ENCODE results near the gene P2RY2. TPM values are rescaled to one million over a fixed set of nuclear protein-coding genes. Genes with fewer than 3 reads are reported as not detected.
A peak's percentile ranks its signal among the peaks of the same experiment; 100 is the strongest.
"Not testable (repeated sequence)": the region's sequence is repeated elsewhere in the genome, so short reads cannot be mapped to it uniquely, and the experiment has no call there.

The P2RY2 gene
- total RNA-seq, 1 experiment from 2014 or later, result 22.5 TPM

DNA sequence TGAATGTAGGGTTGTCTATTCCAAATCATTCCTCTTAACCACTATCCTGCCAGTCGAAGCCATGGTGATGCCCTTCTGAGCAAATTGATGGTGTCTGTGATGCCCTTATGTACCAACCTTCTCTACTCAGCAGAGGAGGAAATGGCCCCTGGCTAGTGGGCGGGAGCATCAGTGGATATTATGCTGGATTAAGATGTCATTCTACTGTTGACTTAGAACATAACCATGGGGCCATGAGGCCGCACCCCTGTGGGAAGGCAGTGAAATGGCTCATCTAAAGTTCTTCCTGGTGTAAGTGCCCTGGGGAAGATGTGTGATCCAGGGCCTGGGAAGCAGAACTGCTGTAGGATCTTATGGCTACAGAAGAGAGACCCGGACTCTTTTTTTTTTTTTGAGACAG lies 20.7 kb upstream of the P2RY2 start:
- no peak overlapping the region for H3K4me3 ChIP-seq
- no peaks in the 10 kb centered on the region for H3K27me3 ChIP-seq (ENCODE audit: insufficient read depth, low read depth)
- intact Hi-C loops (cut with micrococcal nuclease; ENCODE audit: unreplicated experiment), result no loop called here
- H3K4me1 ChIP-seq (replicated peaks; ENCODE audit: insufficient read depth), result peaks cover 100% of the 10 kb centered on the region
- H3K9me3 ChIP-seq (ENCODE audit: insufficient read depth, low read depth), result no peaks in the 10 kb centered on the region
- no TSS peak for BruUV-seq (replicated peaks)
- ChIA-PET CTCF (no interaction called here), POLR2A (ENCODE audit: unreplicated experiment) (no interaction called here)
- H3K79me2 ChIP-seq (ENCODE audit: low read depth), result no peaks in the 10 kb centered on the region
- peaks cover 94% of the 10 kb centered on the region for H3F3A ChIP-seq (ENCODE audit: insufficient read depth, low read depth)
- no peaks in the 10 kb centered on the region for H3K36me3 ChIP-seq (ENCODE audit: low read depth)
- H3K9me2 ChIP-seq (ENCODE audit: insufficient read depth), result no peaks in the 10 kb centered on the region
- peak; percentile 60 to 95 for DNase-seq
- H3K4me2 ChIP-seq, result peak overlapping the region; percentile 81
- H4K20me1 ChIP-seq (ENCODE audit: insufficient read depth), result no peaks in the 10 kb centered on the region
- no peak overlapping the region for H2AFZ ChIP-seq
- TF ChIP-seq, protein P1, sequence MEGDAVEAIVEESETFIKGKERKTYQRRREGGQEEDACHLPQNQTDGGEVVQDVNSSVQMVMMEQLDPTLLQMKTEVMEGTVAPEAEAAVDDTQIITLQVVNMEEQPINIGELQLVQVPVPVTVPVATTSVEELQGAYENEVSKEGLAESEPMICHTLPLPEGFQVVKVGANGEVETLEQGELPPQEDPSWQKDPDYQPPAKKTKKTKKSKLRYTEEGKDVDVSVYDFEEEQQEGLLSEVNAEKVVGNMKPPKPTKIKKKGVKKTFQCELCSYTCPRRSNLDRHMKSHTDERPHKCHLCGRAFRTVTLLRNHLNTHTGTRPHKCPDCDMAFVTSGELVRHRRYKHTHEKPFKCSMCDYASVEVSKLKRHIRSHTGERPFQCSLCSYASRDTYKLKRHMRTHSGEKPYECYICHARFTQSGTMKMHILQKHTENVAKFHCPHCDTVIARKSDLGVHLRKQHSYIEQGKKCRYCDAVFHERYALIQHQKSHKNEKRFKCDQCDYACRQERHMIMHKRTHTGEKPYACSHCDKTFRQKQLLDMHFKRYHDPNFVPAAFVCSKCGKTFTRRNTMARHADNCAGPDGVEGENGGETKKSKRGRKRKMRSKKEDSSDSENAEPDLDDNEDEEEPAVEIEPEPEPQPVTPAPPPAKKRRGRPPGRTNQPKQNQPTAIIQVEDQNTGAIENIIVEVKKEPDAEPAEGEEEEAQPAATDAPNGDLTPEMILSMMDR (conservative IDR thresholded peaks at IDR 0.05), result no peak
- no peak for TF ChIP-seq EZH2 (IDR thresholded peaks at IDR 0.05; ENCODE audit: low read depth)
- peak overlapping the region; percentile 99 for H3K27ac ChIP-seq

DNA sequence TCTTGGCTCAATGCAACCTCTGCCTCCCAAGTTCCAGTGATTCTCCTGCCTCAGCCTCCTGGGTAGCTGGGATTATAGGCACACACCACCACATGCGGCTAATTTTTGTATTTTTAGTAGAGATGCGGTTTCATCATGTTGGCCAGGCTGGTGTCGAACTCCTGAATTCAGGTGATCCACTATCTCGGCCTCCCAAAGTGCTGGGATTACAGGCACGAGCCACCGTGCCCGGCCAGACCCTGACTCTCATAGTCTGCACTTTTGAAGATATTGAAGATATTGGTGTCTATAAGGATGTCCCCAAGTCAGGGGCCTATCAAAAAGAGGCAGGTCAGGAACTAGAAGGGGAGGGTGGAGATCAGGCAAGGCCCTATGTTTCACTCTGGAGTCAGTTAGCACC lies 20.3 kb upstream of the P2RY2 start:
- peaks cover 90% of the 10 kb centered on the region for H3F3A ChIP-seq (ENCODE audit: insufficient read depth, low read depth)
- H3K36me3 ChIP-seq (ENCODE audit: low read depth); H4K20me1 ChIP-seq (ENCODE audit: insufficient read depth); H3K27me3 ChIP-seq (ENCODE audit: insufficient read depth, low read depth); H3K9me3 ChIP-seq (ENCODE audit: insufficient read depth, low read depth); POLR2A ChIA-PET (ENCODE audit: unreplicated experiment); H2AFZ ChIP-seq; H3K79me2 ChIP-seq (ENCODE audit: low read depth); CTCF ChIA-PET; DNase-seq; H3K9me2 ChIP-seq (ENCODE audit: insufficient read depth); intact Hi-C loops (cut with micrococcal nuclease; ENCODE audit: unreplicated experiment); H3K4me3 ChIP-seq; BruUV-seq (replicated peaks): not testable (repeated sequence)
- H3K27ac ChIP-seq, result peak overlapping the region; percentile 99
- H3K4me2 ChIP-seq, result peak overlapping the region; percentile 81
- peaks cover 100% of the 10 kb centered on the region for H3K4me1 ChIP-seq (replicated peaks; ENCODE audit: insufficient read depth)

DNA sequence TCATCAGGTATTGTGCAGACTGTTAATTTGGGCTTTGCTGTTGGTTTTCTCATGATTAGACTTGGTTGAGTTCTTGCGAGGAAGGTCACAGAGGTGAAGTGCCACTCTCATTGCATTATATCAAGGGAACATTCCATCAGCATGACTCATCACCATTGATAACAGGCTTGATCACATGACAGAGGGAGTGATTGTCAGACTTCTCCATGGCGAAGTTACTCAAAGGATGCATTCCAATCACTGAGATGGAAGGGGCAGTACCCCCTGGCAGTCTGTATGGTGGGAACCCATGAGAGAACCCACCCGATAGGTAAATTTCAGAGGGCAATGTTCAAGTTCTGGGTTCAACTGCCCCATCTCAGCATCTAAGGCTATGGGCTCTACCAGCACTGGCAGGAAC lies 19.4 kb upstream of the P2RY2 start:
- Histone ChIP-seq H3K36me3 (ENCODE audit: low read depth) (no peaks in the 10 kb centered on the region), H4K20me1 (ENCODE audit: insufficient read depth) (no peaks in the 10 kb centered on the region), H3F3A (ENCODE audit: insufficient read depth, low read depth) (peaks cover 81% of the 10 kb centered on the region), H3K27ac (peak overlapping the region; percentile 99), H3K79me2 (ENCODE audit: low read depth) (no peaks in the 10 kb centered on the region), H3K4me1 (replicated peaks; ENCODE audit: insufficient read depth) (peaks cover 98% of the 10 kb centered on the region), H3K4me3 (no peak overlapping the region), H3K4me2 (peak overlapping the region; percentile 81), H3K9me2 (ENCODE audit: insufficient read depth) (no peaks in the 10 kb centered on the region), H3K27me3 (ENCODE audit: insufficient read depth, low read depth) (no peaks in the 10 kb centered on the region), H2AFZ (no peak overlapping the region), H3K9me3 (ENCODE audit: insufficient read depth, low read depth) (no peaks in the 10 kb centered on the region)
- no TSS peak for BruUV-seq (replicated peaks)
- intact Hi-C loops (cut with micrococcal nuclease; ENCODE audit: unreplicated experiment), result no loop called here
- peak in 1 of 2 experiments; percentile 96 for DNase-seq
- ChIA-PET POLR2A (ENCODE audit: unreplicated experiment) (no interaction called here), CTCF (interaction anchor here (2.2 kb wide), 1 partner anchor 13 kb away, joined by 21 read pairs; no protein-coding TSS in a partner anchor)
- TF ChIP-seq EZH2 (IDR thresholded peaks at IDR 0.05; ENCODE audit: low read depth), result no peak
- TF ChIP-seq, protein P1 (conservative IDR thresholded peaks at IDR 0.05), result no peak

DNA sequence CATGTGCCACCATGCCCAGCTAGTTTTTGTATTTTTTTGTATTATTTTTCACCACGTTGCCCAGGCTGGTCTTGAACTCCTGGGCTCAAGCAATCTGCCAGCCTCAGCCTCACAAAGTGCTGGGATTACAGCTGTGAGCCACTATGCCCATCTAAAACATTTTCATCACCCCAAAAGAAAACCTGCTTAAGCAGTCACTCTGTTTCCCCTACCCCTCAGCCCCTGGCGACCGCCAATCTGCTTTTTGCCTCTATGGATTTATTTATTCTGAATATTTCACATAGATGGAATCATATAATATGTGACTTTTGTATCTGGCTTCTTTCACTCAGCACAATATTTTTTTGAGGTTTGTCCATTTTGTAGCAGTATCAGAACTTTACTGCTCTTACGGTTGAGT lies 18.6 kb upstream of the P2RY2 start:
- no peaks in the 10 kb centered on the region for H3K79me2 ChIP-seq (ENCODE audit: low read depth)
- CTCF ChIA-PET, result interaction anchor here (2.2 kb wide), 1 partner anchor 13 kb away, joined by 21 read pairs; no protein-coding TSS in a partner anchor
- peaks cover 96% of the 10 kb centered on the region for H3K4me1 ChIP-seq (replicated peaks; ENCODE audit: insufficient read depth)
- H3K36me3 ChIP-seq (ENCODE audit: low read depth), result no peaks in the 10 kb centered on the region
- DNase-seq, result no peak
- peak overlapping the region; percentile 74 for H3K4me2 ChIP-seq
- peaks cover 73% of the 10 kb centered on the region for H3F3A ChIP-seq (ENCODE audit: insufficient read depth, low read depth)
- H3K9me2 ChIP-seq (ENCODE audit: insufficient read depth), result no peaks in the 10 kb centered on the region
- peak overlapping the region; percentile 99 for H3K27ac ChIP-seq
- H2AFZ ChIP-seq, result no peak overlapping the region
- no TSS peak for BruUV-seq (replicated peaks)
- H4K20me1 ChIP-seq (ENCODE audit: insufficient read depth), result no peaks in the 10 kb centered on the region
- TF ChIP-seq, protein P1 (conservative IDR thresholded peaks at IDR 0.05), result no peak
- no peak for TF ChIP-seq EZH2 (IDR thresholded peaks at IDR 0.05; ENCODE audit: low read depth)
- H3K4me3 ChIP-seq, result no peak overlapping the region
- intact Hi-C loops (cut with micrococcal nuclease; ENCODE audit: unreplicated experiment), result no loop called here
- POLR2A ChIA-PET (ENCODE audit: unreplicated experiment), result interaction anchor here (1.5 kb wide), 1 partner anchor 13 kb away, joined by 6 read pairs; no protein-coding TSS in a partner anchor
- no peaks in the 10 kb centered on the region for H3K9me3 ChIP-seq (ENCODE audit: insufficient read depth, low read depth)
- H3K27me3 ChIP-seq (ENCODE audit: insufficient read depth, low read depth), result no peaks in the 10 kb centered on the region

All from PC-9 (cell line).